ENCODE results near the gene ST6GALNAC5. TPM values are rescaled to one million over a fixed set of nuclear protein-coding genes. Genes with fewer than 3 reads are reported as not detected.

ST6GALNAC5 gene
- total RNA-seq, 1 experiment from 2014 or later, result not detected

- in situ Hi-C loops (cut with HindIII; ENCODE audit: low pct_unique_long_range_greater_than_20kb, low sequenced_read_pairs) (no loop called here), intact Hi-C loops (cut with micrococcal nuclease; ENCODE audit: unreplicated experiment) (no loop called here)
- Histone ChIP-seq H3K4me1 (ENCODE audit: control insufficient read depth, insufficient read depth, low read length) (no peaks in the 10 kb centered on the region), H3K27me3 (ENCODE audit: control insufficient read depth, insufficient read depth, low read length) (no peaks in the 10 kb centered on the region), H3K36me3 (ENCODE audit: control insufficient read depth, insufficient read depth, low read length) (no peaks in the 10 kb centered on the region), H3K27ac (ENCODE audit: low read length) (no peak overlapping the region), H3K9me3 (ENCODE audit: control insufficient read depth, insufficient read depth, low read depth, low read length) (no peaks in the 10 kb centered on the region), H3K4me3 (ENCODE audit: low read depth in 2 of 2, low read length in 2 of 2) (no peak overlapping the region)
- no TSS peak for BruUV-seq (replicated peaks)
- DNase-seq (ENCODE audit: low read depth, low spot score) (no peak), ATAC-seq (no peak)
- CTCF ChIA-PET, result interaction anchor here (0.7 kb wide), 1 partner anchor 451 kb away, joined by 4 read pairs; no protein-coding TSS in a partner anchor
- POLR2A ChIA-PET, result no interaction called here
- no peak for TF ChIP-seq SIN3A (IDR thresholded peaks at IDR 0.05; ENCODE audit: borderline replicate concordance, insufficient read depth, low read depth, low read length)
- no peak for TF ChIP-seq CTCF (IDR thresholded peaks at IDR 0.05)
- no peak for TF ChIP-seq POLR2AphosphoS5 (IDR thresholded peaks at IDR 0.05; ENCODE audit: low read depth, low read length)
- TF ChIP-seq TCF7L2 (IDR thresholded peaks at IDR 0.05; ENCODE audit: low read depth, low read length), result no peak
- no peak for TF ChIP-seq REST (IDR thresholded peaks at IDR 0.05; ENCODE audit: insufficient read depth in 1 of 2, low read depth in 2 of 2, low read length in 1 of 2)
These were observed 83.0 kb downstream of the ST6GALNAC5 start for GRCh38 chr1:76950306-76950705.

GRCh38 chr1:76951153-76951552 is 83.9 kb downstream of the ST6GALNAC5 start:
- H3K4me1 ChIP-seq (ENCODE audit: control insufficient read depth, insufficient read depth, low read length), result no peaks in the 10 kb centered on the region
- no peaks in the 10 kb centered on the region for H3K27me3 ChIP-seq (ENCODE audit: control insufficient read depth, insufficient read depth, low read length)
- DNase-seq (ENCODE audit: low read depth, low spot score), result no peak
- POLR2A ChIA-PET, result no interaction called here
- ATAC-seq, result no peak
- no peaks in the 10 kb centered on the region for H3K36me3 ChIP-seq (ENCODE audit: control insufficient read depth, insufficient read depth, low read length)
- H3K27ac ChIP-seq (ENCODE audit: low read length), result no peak overlapping the region
- TF ChIP-seq CTCF (IDR thresholded peaks at IDR 0.05), result no peak
- no peak for TF ChIP-seq POLR2AphosphoS5 (IDR thresholded peaks at IDR 0.05; ENCODE audit: low read depth, low read length)
- no peak for TF ChIP-seq SIN3A (IDR thresholded peaks at IDR 0.05; ENCODE audit: borderline replicate concordance, insufficient read depth, low read depth, low read length)
- no peak for TF ChIP-seq REST (IDR thresholded peaks at IDR 0.05; ENCODE audit: insufficient read depth in 1 of 2, low read depth in 2 of 2, low read length in 1 of 2)
- no peak for TF ChIP-seq TCF7L2 (IDR thresholded peaks at IDR 0.05; ENCODE audit: low read depth, low read length)
- intact Hi-C loops (cut with micrococcal nuclease; ENCODE audit: unreplicated experiment) (no loop called here), in situ Hi-C loops (cut with HindIII; ENCODE audit: low pct_unique_long_range_greater_than_20kb, low sequenced_read_pairs) (no loop called here)
- no peaks in the 10 kb centered on the region for H3K9me3 ChIP-seq (ENCODE audit: control insufficient read depth, insufficient read depth, low read depth, low read length)
- H3K4me3 ChIP-seq (ENCODE audit: low read depth in 2 of 2, low read length in 2 of 2), result no peak overlapping the region
- BruUV-seq (replicated peaks), result no TSS peak
- CTCF ChIA-PET, result interaction anchor here (0.7 kb wide), 1 partner anchor 450 kb away, joined by 4 read pairs; no protein-coding TSS in a partner anchor

Measured in Panc1 (cell line).